Activated CD4-positive, alpha-beta T cell treated with anti-CD3 and anti-CD28 coated beads for 48 hours (primary cell): ENCODE measurements around the gene FAM120A.

Experiments
- DNase-seq: peaks from one replicate; pipeline ENCODE4 v3.0.0-alpha.2; 2020

FAM120A gene

DNA sequence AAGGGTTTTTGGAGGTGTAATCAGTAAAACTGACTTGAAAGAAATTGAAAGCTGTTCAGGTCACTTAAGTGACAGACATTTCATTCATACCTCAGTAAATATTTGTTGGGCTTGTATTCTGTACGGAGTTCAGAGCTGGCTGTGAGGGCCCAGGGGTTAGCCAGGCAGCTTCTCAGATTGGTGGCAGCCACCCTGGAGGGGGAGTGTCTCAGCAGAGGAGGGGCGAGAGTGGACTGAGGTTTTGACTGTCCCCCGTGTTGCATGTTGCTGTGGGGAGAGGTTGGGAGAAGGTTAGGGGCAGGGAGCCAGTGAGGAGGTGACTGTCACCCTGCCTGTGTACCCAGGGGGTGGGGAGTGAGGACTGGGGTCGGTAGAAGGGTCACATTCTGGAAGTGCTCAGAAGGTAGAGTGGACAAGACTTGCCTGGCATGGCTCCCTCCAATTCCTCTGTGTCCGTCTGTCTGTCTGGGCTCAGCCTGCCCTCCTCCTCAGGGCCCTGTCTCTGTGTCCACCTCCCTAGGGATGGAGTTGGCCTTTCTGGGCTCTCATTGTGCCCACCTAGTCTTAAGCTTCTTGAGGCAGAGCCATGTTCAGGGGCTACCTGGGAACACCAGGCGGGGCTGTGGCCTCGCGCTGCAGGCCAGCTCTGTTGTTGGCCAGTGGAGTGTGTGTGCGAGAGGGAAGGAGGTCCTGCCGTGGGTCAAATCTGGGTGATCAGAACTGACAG is 129.3 kb downstream of the FAM120A start:
- DNase-seq: no peak

DNA sequence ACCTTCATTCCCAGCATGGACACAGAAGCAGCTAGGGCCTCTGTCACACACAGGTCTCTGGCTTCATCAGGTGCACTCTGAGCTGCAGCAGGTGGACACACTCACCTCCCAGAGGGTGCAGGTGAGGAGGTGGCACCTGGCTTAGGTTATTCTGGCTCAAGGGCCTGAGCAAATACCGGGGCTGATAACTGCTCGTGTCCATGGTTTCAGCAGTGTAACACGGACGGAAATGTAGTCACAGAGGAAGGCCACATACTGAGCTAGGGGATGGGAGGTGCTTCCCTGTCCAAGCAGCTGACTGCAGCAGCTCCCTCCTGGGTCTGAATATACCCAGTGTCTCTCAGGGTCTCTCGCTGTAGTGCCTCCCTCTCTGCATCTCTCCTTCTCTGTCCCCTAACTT is 130.6 kb downstream of the FAM120A start:
- DNase-seq: no peak

DNA sequence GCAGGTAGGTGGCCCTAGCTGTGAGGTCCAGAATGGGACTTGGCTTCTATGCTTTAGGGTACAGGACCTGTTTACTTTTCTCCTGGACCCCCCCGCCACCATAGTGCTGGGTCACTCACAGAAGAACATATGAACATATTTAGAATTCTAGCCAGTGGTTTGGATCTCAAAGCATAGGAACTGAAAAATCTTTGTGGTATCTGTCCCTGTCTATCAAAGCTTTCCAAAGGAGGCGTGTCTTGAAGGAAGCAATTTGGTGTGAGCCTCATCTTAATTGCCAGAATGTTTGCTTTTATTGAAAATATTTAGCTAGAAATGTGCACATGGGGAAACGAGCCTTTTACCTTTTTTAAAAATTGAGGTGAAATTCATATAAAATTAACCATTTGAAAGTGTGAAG is 131.1 kb downstream of the FAM120A start:
- no peak for DNase-seq

DNA sequence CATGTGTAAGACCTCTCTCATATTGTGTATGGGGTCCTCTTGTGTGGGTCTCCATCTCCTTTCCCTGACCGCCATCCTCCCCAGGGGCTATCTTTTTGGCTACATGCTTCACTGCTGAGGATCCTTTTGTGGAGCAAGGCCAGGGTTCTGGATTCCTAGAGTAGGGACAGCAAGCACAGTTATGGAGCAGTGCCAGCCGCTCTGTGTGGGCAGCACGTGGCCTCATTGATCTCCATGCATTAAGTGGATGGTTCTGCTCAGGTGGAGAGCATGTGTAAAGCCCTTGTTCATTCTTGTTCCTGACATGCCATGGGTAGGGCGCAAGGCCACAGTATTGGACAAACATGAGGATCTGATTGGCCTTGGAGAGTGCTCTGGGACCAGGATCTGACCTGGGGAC is 133.8 kb downstream of the FAM120A start:
- no peak for DNase-seq

DNA sequence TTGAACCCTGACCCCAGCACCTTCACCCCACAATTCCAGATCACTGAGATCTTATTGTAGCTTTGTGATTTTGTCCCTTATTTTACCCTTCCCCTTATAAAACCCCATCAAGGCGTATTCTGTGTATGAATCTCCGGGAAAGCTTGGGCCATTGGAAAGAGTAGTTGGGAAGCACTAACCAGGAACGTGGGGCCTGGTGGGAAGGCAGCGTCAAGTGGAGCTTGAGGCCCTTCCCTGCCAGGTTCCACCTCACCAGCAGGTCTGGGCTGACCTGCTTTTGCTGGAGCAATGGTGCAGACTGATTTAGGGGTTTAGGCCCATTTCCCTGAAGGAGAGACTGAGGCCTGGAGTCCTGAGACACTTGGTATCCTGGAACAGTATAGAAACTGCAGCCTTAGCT is 134.2 kb downstream of the FAM120A start:
- DNase-seq: no peak

DNA sequence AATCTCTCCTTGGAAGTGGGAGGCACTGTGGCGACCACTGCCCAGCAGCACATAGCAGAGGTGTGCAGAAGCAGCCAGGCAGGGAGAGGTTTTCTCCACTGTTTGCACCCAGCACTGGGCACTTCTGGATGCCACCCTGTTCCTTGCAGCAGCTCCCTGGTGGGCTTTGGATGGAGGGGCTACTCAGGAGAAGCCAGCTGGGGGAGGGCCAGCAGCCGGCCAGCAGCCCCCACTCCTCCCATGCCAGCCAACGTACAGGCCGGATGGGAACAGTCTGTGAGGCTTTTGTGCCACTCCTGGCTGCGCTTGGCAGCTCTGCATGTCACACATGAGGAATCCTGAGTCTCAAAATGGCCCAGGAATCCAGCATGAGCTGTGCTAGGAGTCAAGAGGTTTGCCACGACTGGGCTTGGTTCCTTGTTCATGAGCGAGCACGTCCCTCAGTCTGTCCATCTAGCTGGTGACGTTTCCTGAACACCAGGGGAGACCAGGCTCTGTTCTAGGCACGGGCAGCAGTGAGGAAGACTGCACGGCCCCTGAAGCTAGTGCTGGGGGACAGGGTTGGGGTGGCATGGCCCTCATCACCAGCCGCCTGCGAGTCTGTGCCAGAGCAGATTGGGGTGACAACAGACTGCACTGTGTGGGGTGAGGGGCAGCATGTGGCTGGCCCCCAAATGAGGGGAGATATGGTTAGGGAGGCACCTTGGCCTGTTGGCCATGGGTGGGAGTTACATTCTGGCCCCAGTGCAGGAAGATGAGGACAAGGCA is 135.0 kb downstream of the FAM120A start:
- DNase-seq: no peak

DNA sequence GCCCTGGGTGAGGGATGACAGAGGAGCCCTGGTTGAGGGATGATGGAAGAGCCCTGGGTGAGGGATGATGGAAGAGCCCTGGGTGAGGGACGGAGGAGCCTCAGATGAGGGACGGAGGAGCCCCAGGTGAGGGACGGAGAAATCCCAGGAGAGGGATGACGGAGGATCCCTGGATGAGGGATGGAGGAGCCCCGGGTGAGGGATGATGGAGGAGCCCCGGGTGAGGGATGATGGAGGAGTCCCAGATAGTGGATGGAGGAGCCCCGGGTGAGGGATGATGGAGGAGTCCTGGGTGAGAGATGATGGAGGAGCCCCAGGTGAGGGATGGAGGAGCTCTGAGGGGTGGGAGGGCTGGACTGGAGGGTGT is 135.8 kb downstream of the FAM120A start:
- DNase-seq: no peak

DNA sequence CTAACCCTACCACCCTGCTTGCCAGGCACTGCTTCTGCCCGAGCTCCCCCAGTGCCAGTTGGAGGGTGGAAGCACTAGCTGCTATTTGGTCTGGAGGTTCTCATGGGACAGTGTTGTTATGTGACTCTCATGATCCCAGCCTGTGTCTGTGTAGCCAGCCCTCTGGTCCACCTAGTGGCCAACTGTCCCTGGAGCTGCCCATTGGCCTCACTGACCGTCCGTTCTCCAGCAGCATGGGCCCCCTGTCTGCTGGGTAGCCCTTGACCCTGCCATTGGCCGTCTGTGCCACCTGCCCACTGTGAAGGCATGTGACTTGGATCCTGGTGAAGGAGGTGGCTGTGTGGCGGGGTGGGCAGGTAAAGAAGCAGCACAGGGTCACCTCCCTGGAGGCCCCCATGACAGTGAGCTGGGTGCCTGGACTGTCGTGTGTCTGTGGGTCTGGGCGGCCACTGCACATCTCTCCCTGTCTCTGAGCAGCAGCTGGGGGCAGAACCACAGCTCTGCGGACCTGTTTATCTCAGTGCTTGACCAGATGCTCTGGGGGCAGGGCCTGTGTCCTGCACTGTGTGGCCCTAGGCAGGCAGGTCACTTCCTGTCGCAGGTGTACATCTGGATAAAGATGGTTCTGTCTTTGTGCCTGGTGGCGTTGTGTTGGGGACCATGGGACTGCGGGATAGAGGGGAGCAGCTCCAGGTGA is 136.3 kb downstream of the FAM120A start:
- no peak for DNase-seq

DNA sequence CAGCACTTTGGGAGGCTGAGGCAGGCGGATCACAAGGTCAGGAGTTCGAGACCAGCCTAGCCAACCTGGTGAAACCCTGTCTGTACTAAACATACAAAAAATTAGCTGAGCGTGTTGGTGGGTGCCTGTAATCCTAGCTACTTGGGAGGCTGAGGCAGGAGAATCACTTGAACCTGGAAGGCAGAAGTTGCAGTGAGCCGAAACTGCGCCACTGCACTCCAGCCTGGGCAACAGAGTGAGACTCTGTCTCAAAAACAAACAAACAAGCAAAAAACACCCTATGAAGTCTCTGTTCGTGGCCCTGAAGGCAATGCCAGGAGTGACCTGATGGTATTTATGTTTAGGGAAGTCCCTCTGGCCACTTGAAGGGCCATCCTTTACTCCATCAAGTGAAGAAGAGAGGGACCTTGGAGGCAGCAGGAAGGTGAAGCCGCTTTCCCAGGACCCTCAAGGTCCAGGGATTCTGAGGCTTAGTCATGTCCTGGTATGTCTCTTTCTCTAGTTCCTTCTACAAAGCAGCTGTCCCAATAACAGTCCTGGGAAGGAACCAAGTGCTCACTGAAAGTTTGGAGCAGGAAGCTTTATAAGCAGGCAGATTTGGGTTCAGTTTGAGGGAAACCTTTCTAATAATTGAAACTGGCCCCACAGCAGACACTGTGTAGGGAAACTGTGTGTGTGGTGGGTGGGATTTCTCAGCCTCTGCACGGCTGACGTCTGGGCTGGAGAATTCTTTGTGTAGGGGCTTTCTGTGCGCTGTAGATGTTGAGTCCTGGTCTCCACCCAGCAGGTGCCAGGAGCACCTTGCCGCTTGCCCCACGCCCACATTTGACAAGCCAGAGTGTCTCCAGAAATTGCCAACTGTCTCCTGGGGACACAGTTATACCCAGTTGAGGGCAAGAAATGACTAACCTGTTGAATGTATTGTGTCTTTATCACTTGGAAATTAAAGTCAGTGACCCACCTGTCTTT is 137.4 kb downstream of the FAM120A start:
- DNase-seq: no peak

DNA sequence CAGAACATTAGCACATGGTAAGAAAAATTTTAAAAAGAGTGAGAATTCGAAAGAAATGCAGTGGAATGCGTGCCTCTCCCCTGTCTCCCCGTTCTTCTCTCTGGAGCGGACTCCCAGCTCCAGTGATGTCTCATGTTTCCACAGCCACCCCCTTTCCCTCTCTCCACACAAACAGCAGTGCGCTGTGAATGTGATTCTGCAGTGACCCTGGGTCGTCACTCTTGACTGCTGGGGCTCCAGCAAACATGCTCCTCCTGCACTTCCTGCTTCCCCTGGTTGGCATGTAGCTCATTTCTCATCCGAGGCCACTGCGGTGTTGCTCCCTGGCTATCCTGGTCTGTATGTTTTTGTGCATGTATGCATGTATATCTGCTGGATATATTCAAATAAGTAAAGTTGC is 138.2 kb downstream of the FAM120A start:
- no peak for DNase-seq

DNA sequence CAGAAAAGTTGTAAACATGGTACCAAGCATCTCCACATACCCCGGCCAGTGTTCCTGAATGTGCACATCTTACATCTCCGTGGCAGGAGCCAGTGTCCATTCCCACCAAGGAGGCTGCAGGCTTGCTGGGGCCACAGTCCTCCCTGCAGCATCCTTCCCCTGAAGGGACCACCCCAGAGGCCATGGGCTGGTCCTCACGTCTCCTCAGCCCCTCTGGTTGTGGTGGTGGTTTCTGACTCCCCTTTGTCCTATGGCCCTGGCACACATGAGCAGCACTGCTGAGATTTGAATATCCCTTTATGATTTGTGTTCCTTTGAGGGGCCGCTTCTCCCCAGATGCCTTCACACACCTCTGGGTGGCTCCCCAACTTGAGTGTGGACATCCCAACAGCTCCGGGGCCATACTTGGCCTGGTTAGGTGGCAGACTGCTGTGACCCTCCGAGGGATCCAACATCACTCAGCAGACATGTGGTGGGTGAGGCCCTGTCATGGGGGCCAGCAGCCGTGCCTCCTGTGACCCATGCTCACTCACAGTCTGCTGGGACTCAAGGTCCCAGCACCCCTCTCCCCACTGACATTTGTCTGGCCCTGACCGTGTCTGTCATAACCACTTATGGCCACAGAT is 139.2 kb downstream of the FAM120A start:
- DNase-seq: no peak

DNA sequence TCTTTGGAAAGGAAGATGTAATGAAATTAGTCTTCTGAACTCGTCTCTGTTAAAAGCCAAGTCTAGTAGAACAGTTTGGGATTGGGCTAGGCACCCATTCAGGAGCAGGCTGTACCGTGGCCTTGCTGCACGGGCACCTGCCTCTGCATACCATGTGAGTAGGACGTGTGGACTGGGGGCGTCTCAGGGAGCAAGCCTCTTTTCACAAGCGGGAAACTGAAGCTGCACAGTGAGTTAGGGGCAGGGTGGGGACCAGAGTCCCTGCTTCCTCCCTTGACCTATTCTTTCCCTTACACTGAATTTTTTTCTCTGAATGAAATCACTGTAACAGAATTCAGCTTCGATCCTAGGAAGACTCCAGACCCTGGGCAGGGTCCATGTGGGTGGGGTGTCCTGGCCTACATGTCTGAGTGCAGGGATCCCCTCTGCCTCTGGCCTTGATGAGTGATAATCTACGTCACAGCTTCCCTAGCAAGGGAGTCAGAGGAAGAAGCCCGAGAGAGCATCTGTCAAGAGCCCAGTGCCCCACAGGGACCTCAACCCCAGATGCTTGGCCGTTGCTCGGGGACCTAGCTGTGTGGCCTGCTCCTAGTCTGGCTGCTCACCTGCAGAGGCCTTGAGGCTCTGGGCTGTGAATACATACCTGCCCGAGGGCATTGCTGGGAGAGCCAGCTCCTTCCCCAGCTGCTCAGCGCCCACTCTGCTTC is 140.0 kb downstream of the FAM120A start:
- no peak for DNase-seq

DNA sequence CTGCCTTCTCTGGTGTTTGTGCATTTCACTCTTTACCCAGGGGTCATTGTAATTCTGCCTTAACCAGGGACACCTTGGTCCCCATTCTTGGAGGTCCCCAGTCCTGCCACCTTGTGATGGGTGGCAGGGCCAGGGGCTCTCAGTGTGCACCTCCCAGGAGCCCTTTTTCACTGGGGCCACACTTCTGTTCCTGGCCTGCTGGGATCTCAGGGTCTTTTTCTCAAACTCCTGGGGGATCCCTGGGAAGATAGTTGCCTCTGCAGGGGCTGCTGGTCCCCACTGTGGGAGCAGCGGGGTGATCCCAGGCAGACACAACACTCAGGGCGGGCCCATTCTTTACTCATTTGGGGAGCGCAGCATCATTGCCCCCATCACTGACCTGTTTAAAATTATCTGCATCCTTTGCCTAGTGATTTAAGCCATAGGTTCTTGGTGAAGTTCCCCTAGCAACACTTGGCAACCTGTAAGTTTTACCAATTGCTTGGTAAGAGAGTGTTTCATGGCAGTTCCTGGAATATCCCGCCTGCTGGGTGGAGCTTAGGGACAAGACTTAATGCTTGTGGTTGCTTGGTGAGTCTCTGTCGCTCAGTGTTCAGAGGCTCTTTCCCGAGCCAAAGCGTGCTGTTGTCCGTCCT is 140.6 kb downstream of the FAM120A start:
- no peak for DNase-seq

DNA sequence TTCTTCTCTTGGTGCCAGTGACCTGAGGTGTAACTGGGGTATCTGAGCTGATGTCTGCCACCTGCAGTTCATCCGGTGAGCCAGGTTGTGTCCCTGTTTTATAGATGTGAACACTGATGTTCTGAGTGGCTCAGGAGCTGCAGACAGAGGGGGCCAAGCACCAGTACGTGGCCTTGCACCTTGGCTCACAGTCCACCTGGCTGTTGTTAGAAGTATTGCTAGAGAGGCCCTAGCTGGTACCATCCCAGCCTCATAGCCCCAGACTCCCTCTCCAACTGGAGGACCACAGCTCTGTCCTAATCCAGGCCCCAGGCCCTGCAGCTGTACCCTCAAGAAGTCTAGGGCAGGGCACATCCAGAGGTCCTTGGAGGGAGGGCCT is 141.1 kb downstream of the FAM120A start:
- DNase-seq: no peak

DNA sequence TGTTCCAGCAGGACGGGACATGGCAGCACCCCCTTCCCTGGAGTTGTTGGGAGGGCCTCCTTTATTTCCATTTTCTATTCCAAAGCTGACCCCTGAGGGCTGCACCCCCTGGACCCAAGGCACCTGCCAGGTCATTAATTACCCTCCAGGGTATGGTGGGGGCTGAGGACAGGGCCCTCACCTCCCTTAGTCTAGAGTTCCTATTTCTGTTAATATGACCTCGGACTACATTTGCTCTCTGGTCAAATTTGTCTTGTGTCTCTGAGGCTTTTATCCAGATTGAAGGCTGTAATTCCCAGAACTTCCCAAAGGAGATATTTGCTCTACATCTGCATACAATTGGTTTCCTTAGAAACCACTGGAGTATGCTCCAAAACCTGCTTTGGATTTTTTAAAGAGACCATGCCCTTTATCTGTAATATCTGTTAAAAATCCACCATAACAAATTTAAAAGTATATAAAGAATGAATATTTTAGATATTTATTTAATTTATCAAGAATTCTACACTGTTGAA is 141.7 kb downstream of the FAM120A start:
- DNase-seq: no peak

DNA sequence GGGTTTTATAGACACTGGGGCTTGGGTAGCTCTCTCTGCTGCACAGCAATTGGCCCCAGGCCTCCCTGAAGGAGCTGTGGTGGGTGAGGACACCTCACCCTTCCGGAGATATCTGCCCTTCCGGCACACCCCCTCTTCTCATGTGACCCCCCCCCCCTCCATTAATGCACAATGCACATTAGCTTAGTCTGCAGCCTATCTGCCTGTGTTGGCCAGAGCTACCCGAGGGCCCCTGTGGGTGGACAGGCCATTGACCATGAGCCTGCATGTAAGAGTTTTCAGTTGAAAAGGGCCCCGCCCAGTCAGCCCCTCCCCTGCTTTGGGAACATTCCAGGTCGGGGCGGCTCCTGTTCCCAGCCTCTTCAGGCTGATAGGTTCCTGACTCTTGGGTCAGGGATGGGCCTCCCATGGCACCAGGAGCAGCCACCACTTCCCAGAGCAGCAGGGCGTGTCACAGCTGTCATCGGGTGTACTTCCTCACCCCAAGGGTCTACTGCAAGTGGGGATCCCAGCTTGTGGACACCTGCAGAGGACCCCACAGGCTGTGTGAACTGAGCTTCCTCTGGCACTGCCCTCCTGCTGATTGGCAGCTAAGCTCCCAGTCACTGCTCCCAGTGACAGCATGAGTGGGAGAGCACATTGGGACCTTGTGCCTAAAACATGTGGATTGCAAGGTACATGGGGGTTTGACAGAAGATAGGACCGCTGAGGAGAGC is 142.7 kb downstream of the FAM120A start:
- no peak for DNase-seq

DNA sequence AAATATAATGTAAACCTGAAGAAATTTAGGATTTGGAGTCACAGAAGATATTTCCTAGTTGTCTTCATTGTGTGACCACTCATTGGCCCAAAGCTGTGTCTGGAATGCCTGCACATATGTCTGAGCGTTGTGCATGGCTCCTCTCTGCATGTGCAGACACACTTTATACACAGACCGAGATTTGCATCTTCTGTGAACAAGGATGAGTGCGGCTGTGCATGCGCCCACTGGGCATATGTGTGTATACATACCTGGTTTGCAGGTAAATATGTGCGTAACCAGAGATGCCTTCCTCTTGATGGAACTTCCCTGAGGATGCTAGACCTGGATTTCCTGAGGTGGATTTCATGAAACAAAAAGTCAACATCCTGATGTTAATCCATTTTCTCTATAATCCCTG is 144.0 kb downstream of the FAM120A start:
- DNase-seq: no peak

DNA sequence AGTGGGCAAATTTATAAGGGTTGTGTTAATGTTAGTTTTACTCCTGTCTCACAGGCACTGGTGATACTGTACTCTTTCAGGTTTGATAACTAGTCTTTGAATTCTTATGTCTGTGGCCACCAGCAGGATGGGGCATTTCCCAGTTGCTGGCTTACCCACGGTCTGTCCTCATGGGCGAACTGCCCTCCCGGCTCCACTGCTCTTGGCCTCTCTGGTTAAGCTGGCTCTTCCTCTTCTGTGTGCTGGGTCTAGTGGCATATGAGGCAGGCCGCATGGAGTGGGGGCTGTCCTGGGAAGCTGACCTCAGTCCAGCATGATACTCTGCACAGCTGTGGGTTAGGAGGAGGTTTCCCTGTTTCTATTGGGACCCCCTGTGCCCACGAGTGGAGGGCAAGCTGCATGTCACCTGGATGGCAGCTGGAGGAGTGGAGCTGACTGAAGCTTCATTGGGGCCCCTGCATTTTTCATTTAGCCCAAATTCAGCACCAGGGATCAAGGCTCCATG is 144.4 kb downstream of the FAM120A start:
- DNase-seq: no peak

DNA sequence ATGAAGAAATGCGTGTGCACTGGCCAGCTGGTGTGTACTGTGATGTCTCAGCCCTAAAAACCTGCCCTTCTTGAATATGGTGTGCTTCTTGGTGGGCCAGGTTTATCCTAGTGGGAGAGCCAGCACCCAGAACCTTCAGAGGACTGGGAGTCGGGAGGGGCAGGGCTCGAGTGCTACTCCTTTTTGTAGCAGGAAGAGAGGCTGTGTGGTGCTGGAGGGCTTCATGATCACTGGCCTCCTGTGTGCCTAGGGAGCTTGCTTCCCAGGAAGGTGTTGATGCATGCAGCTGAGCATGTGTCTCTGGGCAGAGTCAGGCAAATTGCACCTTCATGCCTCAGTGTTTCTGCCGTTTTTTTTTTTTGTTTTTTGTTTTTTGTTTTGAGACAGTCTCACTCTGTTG is 144.9 kb downstream of the FAM120A start:
- no peak for DNase-seq

DNA sequence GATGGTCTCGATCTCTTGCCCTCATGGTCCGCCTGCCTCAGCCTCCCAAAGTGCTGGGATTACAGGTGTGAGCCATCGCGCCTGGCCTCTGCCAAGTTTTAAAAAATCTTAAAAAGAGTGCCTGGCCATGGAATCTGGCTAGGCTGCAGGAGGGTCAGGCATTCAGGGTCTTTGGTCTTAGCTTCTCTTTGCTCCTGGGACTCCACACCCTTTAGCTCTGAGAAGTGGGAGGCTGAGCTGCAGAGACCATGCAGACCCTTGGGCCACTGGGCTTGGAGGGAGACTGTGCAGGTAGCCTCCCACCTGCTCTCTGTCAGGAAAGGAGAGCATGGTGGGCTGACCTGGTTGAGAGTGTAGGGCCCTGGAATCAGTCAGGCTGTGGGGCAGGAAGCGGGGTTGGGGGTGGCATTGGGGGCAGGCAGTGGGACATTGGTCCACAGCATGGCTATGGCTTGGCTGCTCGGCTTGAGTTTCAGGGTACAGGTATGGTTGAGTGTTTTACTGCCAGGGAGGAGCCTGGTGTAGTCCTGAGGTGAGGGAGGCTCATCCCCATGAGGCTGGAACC is 145.7 kb downstream of the FAM120A start:
- DNase-seq: no peak
